DOHH2 (cell line): Measurements from ENCODE around the gene ST6GAL1.
A peak's percentile ranks its signal among the peaks of the same experiment; 100 is the strongest.

Source experiments
- H3F3A ChIP-seq: fragments of 200-600 bp; sonication (generic), shearing (Covaris generic); 2 replicates; pipeline ENCODE4 v1.6.0; 2016; ENCODE audit warnings: antibody characterized with exemption, mild to moderate bottlenecking; ENCODE audit not compliant: control insufficient read depth, insufficient read depth
- H3K27ac ChIP-seq: fragments of 200-600 bp; sonication (generic); 2 replicates; pipeline ENCODE4 v1.5.1; 2014; ENCODE audit warnings: low read depth, mild to moderate bottlenecking, low read length, moderate library complexity
- H3K27me3 ChIP-seq: fragments of 200-600 bp; sonication (generic); 2 replicates; pipeline ENCODE4 v1.6.1; 2014; ENCODE audit warnings: mild to moderate bottlenecking, low read length, mixed read lengths; ENCODE audit not compliant: control insufficient read depth
- H3K36me3 ChIP-seq: fragments of 200-600 bp; sonication (generic); 2 replicates; pipeline ENCODE4 v1.6.1; 2014; ENCODE audit warnings: mild to moderate bottlenecking, low read length, moderate library complexity, mixed read lengths; ENCODE audit not compliant: control insufficient read depth
- H3K4me1 ChIP-seq: fragments of 200-600 bp; sonication (generic); 2 replicates; pipeline ENCODE4 v1.6.1; 2014; ENCODE audit warnings: mild to moderate bottlenecking, low read length, mixed read lengths; ENCODE audit not compliant: control insufficient read depth
- H3K4me2 ChIP-seq: fragments of 200-600 bp; sonication (generic); 2 replicates; pipeline ENCODE4 v1.6.0; 2014; ENCODE audit warnings: mild to moderate bottlenecking, low read length, moderate library complexity
- H3K4me3 ChIP-seq: fragments of 200-600 bp; sonication (generic); 2 replicates; pipeline ENCODE4 v1.5.1; 2014; ENCODE audit warnings: mild to moderate bottlenecking, low read length, mixed read lengths
- H3K79me2 ChIP-seq: fragments of 200-600 bp; sonication (generic); 2 replicates; pipeline ENCODE4 v1.6.1; 2014; ENCODE audit warnings: mild to moderate bottlenecking, low read length, mixed read lengths; ENCODE audit not compliant: control insufficient read depth
- H3K9me2 ChIP-seq: fragments of 200-600 bp; sonication (generic); replicated peaks from 2 replicates; pipeline ENCODE4 v1.6.1; 2014; ENCODE audit warnings: mild to moderate bottlenecking, low read length, mixed read lengths; ENCODE audit not compliant: control insufficient read depth
- H3K9me3 ChIP-seq: fragments of 200-600 bp; sonication (generic); 2 replicates; pipeline ENCODE4 v1.6.1; 2014; ENCODE audit warnings: antibody characterized with exemption, low read length, mixed read lengths; ENCODE audit not compliant: control insufficient read depth, insufficient read depth
- H4K20me1 ChIP-seq: fragments of 200-600 bp; sonication (generic); 2 replicates; pipeline ENCODE4 v1.6.0; 2014; ENCODE audit warnings: low read depth, mild to moderate bottlenecking, antibody characterized with exemption, low read length, moderate library complexity; ENCODE audit not compliant: control insufficient read depth, insufficient read depth
- CTCF ChIP-seq: fragments of 200-600 bp; sonication (generic); IDR thresholded peaks from one replicate; pipeline ENCODE4 v1.5.1; 2014; ENCODE audit warnings: antibody characterized with exemption, mild to moderate bottlenecking, low read depth, low read length; ENCODE audit not compliant: poor library complexity, severe bottlenecking
- EZH2phosphoT487 ChIP-seq: fragments of 200-600 bp; sonication (generic); IDR thresholded peaks from 2 replicates; pipeline ENCODE4 v1.6.1; 2017; ENCODE audit warnings: borderline replicate concordance, mild to moderate bottlenecking, antibody characterized with exemption, low read length, moderate library complexity, mixed read lengths

ST6GAL1 gene

GRCh38 chr3:187042874-187043458 is 112.6 kb downstream of the ST6GAL1 start:
- H3K36me3 ChIP-seq = peaks cover 97% of the 10 kb centered on the region
- H3F3A ChIP-seq = peaks cover 27% of the 10 kb centered on the region
- peak overlapping the region; percentile 43 for H3K4me3 ChIP-seq

GRCh38 chr3:187044206-187044605 is 113.9 kb downstream of the ST6GAL1 start:
- Histone ChIP-seq H3K4me3 (peak overlapping the region; percentile 40), H3K27me3 (no peaks in the 10 kb centered on the region), H3K4me2 (peak overlapping the region; percentile 50), H3K36me3 (peaks cover 97% of the 10 kb centered on the region), H3K79me2 (peaks cover 100% of the 10 kb centered on the region), H3K27ac (peak overlapping the region; percentile 71), H4K20me1 (peaks cover 48% of the 10 kb centered on the region), H3K4me1 (peaks cover 74% of the 10 kb centered on the region), H3F3A (peaks cover 27% of the 10 kb centered on the region), H3K9me2 (no peaks in the 10 kb centered on the region), H3K9me3 (no peaks in the 10 kb centered on the region)
- no peak for TF ChIP-seq CTCF
- TF ChIP-seq EZH2phosphoT487 = no peak

More at GRCh38 chr3:187042874-187043458, 112.6 kb downstream of the ST6GAL1 start:
- Histone ChIP-seq H3K27me3 (no peaks in the 10 kb centered on the region), H3K9me2 (no peaks in the 10 kb centered on the region), H3K4me2 (peak overlapping the region; percentile 50), H3K9me3 (no peaks in the 10 kb centered on the region), H3K4me1 (peaks cover 82% of the 10 kb centered on the region), H4K20me1 (peaks cover 44% of the 10 kb centered on the region), H3K79me2 (peaks cover 100% of the 10 kb centered on the region), H3K27ac (peak overlapping the region; percentile 71)
- TF ChIP-seq EZH2phosphoT487 = no peak
- no peak for TF ChIP-seq CTCF

- H3K4me3 ChIP-seq = no peak overlapping the region
- TF ChIP-seq CTCF = no peak
- TF ChIP-seq EZH2phosphoT487 = no peak
- H3K9me3 ChIP-seq = peaks cover 4% of the 10 kb centered on the region; the same call in 1 of the 2 replicates
- H4K20me1 ChIP-seq = peaks cover 44% of the 10 kb centered on the region
- H3K4me2 ChIP-seq = no peak overlapping the region; the same call in 1 of the 2 replicates
- H3F3A ChIP-seq = peaks cover 27% of the 10 kb centered on the region
- H3K36me3 ChIP-seq = peaks cover 97% of the 10 kb centered on the region
- H3K9me2 ChIP-seq = no peaks in the 10 kb centered on the region
- no peaks in the 10 kb centered on the region for H3K27me3 ChIP-seq
- peaks cover 100% of the 10 kb centered on the region for H3K79me2 ChIP-seq
- peaks cover 69% of the 10 kb centered on the region for H3K4me1 ChIP-seq
- H3K27ac ChIP-seq = peak overlapping the region; percentile 71
These were observed 114.7 kb downstream of the ST6GAL1 start for GRCh38 chr3:187044867-187045552.
